Spinal cord (tissue), 10 donors: Measurements from ENCODE around the gene USP37. TPM values are rescaled to one million over a fixed set of nuclear protein-coding genes. Genes with fewer than 3 reads are reported as not detected.
"Not testable (repeated sequence)": the region's sequence is repeated elsewhere in the genome, so short reads cannot be mapped to it uniquely, and the experiment has no call there.

Experiments used
- DNase-seq, 6 donors: peaks; one replicate each; pipeline versions ENCODE4 v3.0.0 to v3.0.0-alpha.2; 2013 to 2015; ENCODE audit warnings: low spot score in 6 of 6, low read depth in 4 of 6
- H3K27ac ChIP-seq: one replicate; pipeline ENCODE4 v1.5.1; 2013; ENCODE audit warnings: low read depth, low read length, control low read depth
- H3K27me3 ChIP-seq: one replicate; pipeline ENCODE4 v1.6.1; 2013; ENCODE audit warnings: low read length; ENCODE audit not compliant: control insufficient read depth, insufficient read depth
- H3K36me3 ChIP-seq: one replicate; pipeline ENCODE4 v1.6.1; 2013; ENCODE audit warnings: low read length; ENCODE audit not compliant: control insufficient read depth, insufficient read depth
- H3K4me1 ChIP-seq: one replicate; pipeline ENCODE4 v1.6.1; 2013; ENCODE audit warnings: low read length; ENCODE audit not compliant: control insufficient read depth, insufficient read depth
- H3K4me3 ChIP-seq: one replicate; pipeline ENCODE4 v1.5.1; 2013; ENCODE audit warnings: low read depth, low read length, control low read depth
- H3K9me3 ChIP-seq: one replicate; pipeline ENCODE4 v1.6.1; 2013; ENCODE audit warnings: low read length; ENCODE audit not compliant: control insufficient read depth, insufficient read depth
- WGBS: methylation state at CpG from one replicate; pipeline ENCODE4 v1.1.5; 2013; ENCODE audit warnings: missing lambda C conversion rate; ENCODE audit not compliant: insufficient coverage; 5-methylcytosine and 5-hydroxymethylcytosine counted together
- polyA plus RNA-seq, 2 donors: library from polyadenylated mRNA; unstranded; fragments of 120-200 nt; gene quantifications; one replicate each; pipeline ENCODE4 v1.2.1, GENCODE V29; 2013; ENCODE audit not compliant: insufficient read length in 2 of 2
- total RNA-seq, 2 donors: library from RNA; depleted of rRNA in 1 of 2; stranded (reverse); fragments of 120-200 nt in 1 of 2; fragments of >200 nt in 1 of 2; gene quantifications; one replicate each; pipeline versions ENCODE4 v1.2.3 to v1.2.4, GENCODE V29; 2013 to 2014
- donor health status: healthy.

USP37 gene
- total and polyA plus RNA-seq, 4 donors, result 8.7 to 29.7 (median 13.4) TPM

- Histone ChIP-seq H3K27ac (no peak overlapping the region), H3K9me3 (no peaks in the 10 kb centered on the region), H3K27me3 (no peaks in the 10 kb centered on the region), H3K36me3 (peaks cover 19% of the 10 kb centered on the region), H3K4me3 (no peak overlapping the region), H3K4me1 (no peaks in the 10 kb centered on the region)
- no CpG with 5 or more reads among the region's 2 CpGs for WGBS
- DNase-seq, result no peak
Observed at GRCh38 chr2:218557941-218558340, 10.2 kb downstream of the USP37 start.

- H3K4me3 ChIP-seq, result no peak overlapping the region
- WGBS, result 53% methylated on average over 3 of the region's 4 CpGs
- DNase-seq, result no peak
- H3K27me3 ChIP-seq, result no peaks in the 10 kb centered on the region
- H3K36me3 ChIP-seq, result peaks cover 27% of the 10 kb centered on the region
- H3K27ac ChIP-seq, result no peak overlapping the region
- H3K4me1 ChIP-seq, result no peaks in the 10 kb centered on the region
- H3K9me3 ChIP-seq, result no peaks in the 10 kb centered on the region
Observed at GRCh38 chr2:218555527-218555926, 12.6 kb downstream of the USP37 start.

DNA sequence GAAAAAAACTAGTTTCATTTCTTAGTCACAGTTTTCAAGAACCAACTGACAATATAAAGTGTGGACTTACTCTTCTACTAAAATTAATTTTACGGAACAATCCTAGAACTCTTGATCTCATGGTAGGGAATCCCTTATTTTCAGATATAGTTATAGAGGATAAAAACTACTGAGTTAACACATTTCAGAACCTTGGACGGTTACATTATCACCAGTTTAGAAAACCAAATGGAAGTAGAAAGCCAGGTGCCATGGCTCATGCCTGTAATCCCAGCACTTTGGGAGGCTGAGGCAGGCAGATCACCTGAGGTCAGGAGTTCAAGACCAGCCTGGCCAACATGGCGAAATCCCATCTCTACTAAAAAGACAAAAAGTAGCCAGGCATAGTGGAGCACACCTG lies 13.9 kb downstream of the USP37 start:
- not testable (repeated sequence) for H3K27me3 ChIP-seq, H3K4me3 ChIP-seq, H3K27ac ChIP-seq, H3K4me1 ChIP-seq, H3K9me3 ChIP-seq, DNase-seq
- no CpG with 5 or more reads among the region's 3 CpGs for WGBS
- H3K36me3 ChIP-seq, result peaks cover 31% of the 10 kb centered on the region

- H3K36me3 ChIP-seq, result peaks cover 39% of the 10 kb centered on the region
- no peaks in the 10 kb centered on the region for H3K9me3 ChIP-seq
- H3K27ac ChIP-seq, result no peak overlapping the region
- DNase-seq, result no peak
- no peaks in the 10 kb centered on the region for H3K27me3 ChIP-seq
- no peak overlapping the region for H3K4me3 ChIP-seq
- H3K4me1 ChIP-seq, result no peaks in the 10 kb centered on the region
Observed at GRCh38 chr2:218547978-218548377, 20.2 kb downstream of the USP37 start.

DNA sequence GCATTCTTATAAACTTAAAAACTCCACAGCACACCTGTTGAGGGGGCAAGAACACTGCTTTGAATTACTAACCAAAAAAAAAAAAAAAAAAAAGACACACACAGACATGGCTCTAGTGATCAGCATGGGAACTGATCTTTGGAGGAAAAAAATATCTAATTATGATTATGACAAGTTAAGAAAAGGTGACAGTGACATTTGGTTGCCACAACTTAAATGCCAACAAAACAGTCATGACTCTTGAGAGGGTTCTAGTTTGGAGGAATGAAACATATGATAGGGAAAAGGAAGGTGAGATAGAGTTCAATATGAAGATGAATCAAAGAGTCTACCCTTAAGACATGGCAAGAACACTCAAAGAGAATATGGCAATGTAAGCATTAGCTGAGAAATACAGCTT lies 20.6 kb downstream of the USP37 start:
- no peak for DNase-seq
- Histone ChIP-seq H3K27ac (no peak overlapping the region), H3K9me3 (no peaks in the 10 kb centered on the region), H3K36me3 (peaks cover 34% of the 10 kb centered on the region), H3K27me3 (no peaks in the 10 kb centered on the region), H3K4me3 (no peak overlapping the region), H3K4me1 (no peaks in the 10 kb centered on the region)

DNA sequence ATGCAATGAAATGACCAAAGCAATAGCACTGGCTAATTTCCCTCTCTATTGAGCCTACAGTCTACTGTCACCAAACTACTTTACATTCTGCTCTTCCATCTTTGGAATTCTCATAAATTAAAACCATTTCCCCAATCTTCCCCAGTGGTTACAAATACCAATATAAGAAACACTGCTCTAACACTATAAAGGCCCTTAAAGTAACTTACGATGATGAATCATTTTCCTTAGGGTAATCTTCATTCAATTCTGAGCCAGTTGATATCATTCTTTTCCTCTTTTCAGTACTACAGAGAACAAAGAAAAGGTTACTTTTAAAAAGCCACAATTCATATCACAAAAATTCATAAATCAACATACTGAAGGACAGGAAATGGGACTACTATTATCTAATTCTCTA lies 22.1 kb downstream of the USP37 start:
- DNase-seq, result no peak
- Histone ChIP-seq H3K4me3 (no peak overlapping the region), H3K9me3 (no peaks in the 10 kb centered on the region), H3K4me1 (no peaks in the 10 kb centered on the region), H3K36me3 (peaks cover 30% of the 10 kb centered on the region), H3K27ac (no peak overlapping the region), H3K27me3 (no peaks in the 10 kb centered on the region)
- WGBS, result 100% methylated on average over 1 of the region's 1 CpG

DNA sequence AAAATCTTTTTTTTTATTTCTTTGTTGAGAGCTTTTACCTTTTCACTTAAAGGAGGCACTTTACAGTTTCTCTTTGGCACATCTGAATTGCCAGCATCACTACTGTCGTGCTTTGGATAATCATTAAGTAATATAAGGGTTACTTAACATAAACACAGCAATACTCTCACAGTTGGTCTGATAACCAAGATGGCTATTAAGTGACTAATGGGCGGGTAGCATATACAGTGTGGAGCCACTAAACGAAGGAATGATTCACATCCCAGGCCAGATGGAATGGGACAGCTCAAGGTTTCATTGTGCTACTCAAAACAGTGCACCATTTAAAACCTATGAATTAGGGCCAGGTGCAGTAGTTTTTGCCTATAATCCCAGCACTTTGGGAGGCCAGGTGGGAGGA lies 28.1 kb downstream of the USP37 start:
- no peak for DNase-seq
- Histone ChIP-seq H3K27me3 (no peaks in the 10 kb centered on the region), H3K9me3 (no peaks in the 10 kb centered on the region), H3K27ac (no peak overlapping the region), H3K4me3 (no peak overlapping the region), H3K4me1 (no peaks in the 10 kb centered on the region), H3K36me3 (peaks cover 39% of the 10 kb centered on the region)
- WGBS, result 57% methylated on average over 2 of the region's 3 CpGs

DNA sequence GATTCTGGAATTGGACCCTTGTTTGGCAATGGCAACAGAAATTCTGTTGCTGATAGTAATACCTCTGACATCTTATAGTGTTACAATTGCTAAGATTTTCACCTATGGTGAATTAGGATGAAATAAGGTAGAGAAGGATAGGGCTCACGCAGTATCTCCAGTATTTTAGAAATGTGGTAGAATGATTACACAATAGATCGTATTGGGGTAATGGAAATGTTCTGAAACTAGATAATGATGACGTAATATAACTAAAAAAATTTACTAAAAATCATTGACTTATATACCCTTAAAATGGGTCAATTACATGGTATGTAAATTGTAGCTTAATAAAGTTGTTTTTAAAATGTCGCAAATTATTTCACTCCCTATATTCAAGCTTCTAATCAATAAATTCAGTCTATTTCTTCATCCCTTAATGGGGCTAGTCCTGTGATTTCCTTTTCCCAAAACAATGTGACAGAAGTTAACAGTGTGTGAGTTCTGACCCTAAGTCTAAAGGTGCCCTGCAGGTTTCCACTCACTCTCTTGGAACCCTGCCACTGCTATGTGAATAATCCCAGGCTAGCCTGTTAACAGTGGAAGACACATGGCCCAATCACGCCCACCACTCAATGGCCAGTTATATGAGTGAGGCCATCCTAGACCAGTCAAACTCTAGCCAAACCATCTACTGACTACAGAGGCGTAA lies 31.2 kb downstream of the USP37 start:
- Histone ChIP-seq H3K27me3 (no peaks in the 10 kb centered on the region), H3K36me3 (peaks cover 29% of the 10 kb centered on the region), H3K4me1 (no peaks in the 10 kb centered on the region), H3K4me3 (no peak overlapping the region), H3K27ac (no peak overlapping the region), H3K9me3 (no peaks in the 10 kb centered on the region)
- no peak for DNase-seq
- 100% methylated on average over 2 of the region's 6 CpGs for WGBS

DNA sequence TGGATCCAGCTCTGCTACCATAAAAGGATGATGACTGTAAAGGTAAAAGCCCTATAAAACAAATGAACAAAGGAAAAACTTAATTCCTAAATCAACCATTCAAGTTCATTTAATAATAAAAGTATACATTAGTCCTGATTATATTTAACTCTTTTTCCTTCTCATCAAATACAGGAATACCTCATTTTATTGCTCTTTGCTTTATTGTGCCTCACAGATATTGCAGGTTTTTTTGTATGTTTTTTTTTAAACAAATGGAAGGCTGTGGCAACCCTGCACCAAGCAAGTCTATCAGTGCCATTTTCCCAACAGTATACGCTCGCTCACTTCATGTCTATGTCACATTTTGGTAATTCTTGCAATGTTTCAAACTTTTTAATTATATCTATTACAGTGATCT lies 38.2 kb downstream of the USP37 start:
- Histone ChIP-seq H3K4me1 (no peaks in the 10 kb centered on the region), H3K9me3 (no peaks in the 10 kb centered on the region), H3K27me3 (no peaks in the 10 kb centered on the region), H3K36me3 (peaks cover 30% of the 10 kb centered on the region), H3K27ac (no peak overlapping the region), H3K4me3 (no peak overlapping the region)
- no CpG with 5 or more reads among the region's 2 CpGs for WGBS
- no peak for DNase-seq

DNA sequence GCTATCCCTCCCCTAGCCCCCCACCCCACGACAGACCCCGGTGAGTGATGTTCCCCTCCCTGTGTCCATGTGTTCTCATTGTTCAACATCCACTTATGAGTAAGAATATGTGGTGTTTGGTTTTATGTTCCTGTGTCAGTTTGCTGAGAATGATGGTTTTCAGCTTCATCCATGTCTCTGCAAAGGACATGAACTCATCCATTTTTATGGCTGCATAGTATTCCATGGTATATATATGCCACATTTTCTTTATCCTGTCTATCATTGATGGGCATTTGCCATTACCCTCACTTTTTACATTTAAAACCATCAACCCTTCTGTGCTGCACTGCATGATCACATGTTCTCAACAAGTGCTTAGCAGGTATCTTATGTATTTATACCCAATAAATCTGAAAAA lies 39.7 kb downstream of the USP37 start:
- H3K27me3 ChIP-seq, H3K4me1 ChIP-seq, H3K9me3 ChIP-seq, H3K27ac ChIP-seq, H3K4me3 ChIP-seq, DNase-seq: not testable (repeated sequence)
- WGBS, result no CpG with 5 or more reads among the region's 2 CpGs
- peaks cover 32% of the 10 kb centered on the region for H3K36me3 ChIP-seq
